GM19351 (cell line): ENCODE data around the gene KCNJ3.

Experiments
- ATAC-seq: cut with Tn5 transposase; IDR thresholded peaks from one replicate; pipeline ENCODE4 v1.9.1; 2021; ENCODE audit warnings: mild to moderate bottlenecking, moderate library complexity; ENCODE audit not compliant: unreplicated experiment

Gene KCNJ3

DNA sequence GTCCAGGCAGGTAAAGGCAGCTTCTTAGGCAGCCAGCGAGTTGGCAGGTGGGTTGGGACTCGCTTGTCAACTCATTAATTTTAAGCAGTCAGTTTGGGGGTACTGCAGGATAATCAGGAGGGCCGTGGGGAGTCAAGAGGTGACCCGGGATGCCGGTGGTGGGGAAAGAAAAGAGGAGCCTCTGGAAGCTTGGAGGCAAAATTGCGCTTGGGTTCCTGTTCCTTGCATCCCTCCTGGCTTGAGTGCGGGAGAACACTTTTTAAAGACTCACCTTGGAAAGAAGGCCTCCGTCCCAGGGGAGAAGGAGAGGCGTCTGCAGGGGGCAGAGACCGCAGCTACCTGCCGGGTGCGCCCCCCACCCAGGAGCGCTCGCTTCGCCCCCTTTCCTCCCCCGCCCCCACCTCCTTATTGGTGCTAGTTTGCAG, at the start of gene KCNJ3:
KCNJ3 (plus strand) TSS at position 400 of the 425 bp plus-strand sequence. CDS start 81 bp downstream, outside the sequence.
- ATAC-seq, result no peak

GRCh38 chr2:154655499-154655898, 43.0 kb upstream of the KCNJ3 start:
- ATAC-seq, result no peak

DNA sequence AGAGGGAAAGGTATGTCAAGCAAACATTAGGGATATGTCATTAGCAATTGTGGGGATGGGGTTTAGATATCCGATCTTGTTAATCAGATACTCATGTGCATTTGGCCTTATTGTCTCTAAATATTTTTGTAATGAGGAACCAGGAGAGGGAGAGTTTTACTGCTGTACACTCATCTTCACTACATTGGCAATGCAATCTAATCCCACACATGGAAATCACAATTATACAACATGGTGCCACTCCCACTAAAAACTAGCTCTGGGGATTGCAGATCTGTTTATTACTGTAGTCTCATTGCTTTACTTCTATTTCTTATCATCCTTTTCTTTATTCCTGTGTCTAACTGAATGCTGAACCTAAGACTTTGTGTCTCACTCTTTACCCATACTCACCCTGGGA, 39.6 kb upstream of the KCNJ3 start:
- ATAC-seq, result no peak

DNA sequence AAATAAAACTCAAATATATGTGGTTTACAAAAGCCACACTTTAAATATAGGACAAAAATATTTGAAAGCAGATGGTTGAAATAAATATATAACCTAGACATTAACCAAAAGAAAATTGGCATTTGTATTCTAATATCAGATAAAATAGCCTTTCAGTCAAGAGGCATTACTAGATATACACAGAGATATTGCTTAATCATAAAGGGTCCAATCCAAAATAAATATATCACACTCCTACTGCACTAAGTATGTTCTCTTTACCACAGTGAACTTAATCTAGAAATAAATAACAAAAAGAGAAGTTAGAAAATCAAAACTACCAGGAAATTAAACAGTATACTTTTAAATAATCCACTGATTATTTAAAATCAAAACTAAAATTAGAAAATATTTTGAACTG, 34.2 kb upstream of the KCNJ3 start:
- no peak for ATAC-seq

DNA sequence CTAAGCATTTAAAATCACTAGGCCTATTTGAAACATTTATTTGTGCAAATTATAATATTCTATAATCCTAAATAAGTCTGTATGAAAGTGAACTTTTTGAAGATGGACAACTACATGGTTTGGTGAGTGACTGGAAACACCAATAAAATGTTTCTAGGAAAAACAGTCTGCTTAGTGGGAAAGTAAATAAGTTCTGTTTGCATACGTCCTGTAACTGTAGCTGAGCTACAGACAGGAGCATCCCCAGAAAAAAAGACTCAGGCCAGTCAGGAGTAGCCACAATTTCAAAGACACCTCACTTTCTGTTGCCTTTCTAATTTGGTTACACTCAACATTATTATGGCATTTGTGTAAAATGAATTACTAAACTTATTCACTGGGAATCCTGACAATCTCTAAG, 28.4 kb upstream of the KCNJ3 start:
- ATAC-seq, result no peak

GRCh38 chr2:154673694-154674093, 24.8 kb upstream of the KCNJ3 start:
- no peak for ATAC-seq

DNA sequence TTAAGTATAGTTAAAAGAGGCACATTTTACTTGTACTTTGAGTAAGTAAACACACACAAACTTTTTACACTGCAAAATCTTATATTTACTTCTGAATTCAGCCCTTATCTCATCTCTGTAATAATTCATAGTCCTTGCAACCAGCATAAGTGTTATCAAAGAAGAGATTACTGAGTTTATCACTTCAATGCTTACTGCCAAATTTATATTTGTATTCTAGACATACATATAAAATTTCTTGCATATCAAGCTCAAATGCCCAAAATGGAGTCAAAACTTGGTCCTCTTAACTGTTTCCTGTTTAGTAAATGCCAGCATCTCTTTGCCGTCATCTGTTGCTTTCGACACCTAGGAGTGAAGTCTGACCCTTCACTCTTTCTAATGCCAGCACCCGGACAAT, 21.1 kb upstream of the KCNJ3 start:
- no peak for ATAC-seq

- ATAC-seq, result no peak
Measured at GRCh38 chr2:154681741-154682140, 16.8 kb upstream of the KCNJ3 start.

- ATAC-seq, result no peak
Measured at GRCh38 chr2:154686162-154686561, 12.3 kb upstream of the KCNJ3 start.

DNA sequence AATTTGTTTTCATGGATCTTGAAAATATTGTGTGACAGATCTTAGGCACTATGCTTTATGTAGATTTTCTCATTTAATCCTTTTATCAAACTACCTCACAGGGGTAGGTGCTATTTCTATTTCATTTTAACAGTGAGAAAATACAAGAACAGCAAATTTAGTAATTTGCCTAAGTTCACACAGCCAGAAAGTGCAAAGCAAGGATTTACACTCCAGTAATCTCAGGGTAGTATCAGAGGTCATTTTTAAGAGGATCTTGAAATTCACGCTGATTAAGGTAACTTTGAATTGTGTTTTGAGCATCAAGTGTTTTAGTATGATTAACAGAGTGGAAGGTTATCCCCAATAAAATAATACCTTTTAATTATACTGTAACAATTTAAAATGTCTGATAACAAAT, 10.1 kb upstream of the KCNJ3 start:
- ATAC-seq, result no peak

DNA sequence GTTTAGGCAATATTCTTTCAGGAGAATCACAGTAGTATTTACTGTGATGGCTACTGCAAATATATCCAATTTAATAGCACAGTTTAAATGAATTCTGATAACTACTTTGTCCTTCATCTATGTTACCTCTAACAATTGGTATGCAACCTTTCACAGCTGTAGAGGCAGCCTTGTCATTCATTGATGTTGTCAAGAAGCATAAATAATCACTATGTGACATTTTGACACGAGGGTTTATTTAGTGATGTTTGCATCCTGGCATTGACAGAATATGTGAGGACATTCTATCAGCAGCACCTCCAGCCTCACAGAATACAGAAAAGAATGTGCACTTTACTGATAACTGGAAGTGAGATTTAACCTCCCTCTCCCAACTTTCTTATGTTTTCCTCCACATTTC, 9.3 kb upstream of the KCNJ3 start:
- ATAC-seq, result no peak

DNA sequence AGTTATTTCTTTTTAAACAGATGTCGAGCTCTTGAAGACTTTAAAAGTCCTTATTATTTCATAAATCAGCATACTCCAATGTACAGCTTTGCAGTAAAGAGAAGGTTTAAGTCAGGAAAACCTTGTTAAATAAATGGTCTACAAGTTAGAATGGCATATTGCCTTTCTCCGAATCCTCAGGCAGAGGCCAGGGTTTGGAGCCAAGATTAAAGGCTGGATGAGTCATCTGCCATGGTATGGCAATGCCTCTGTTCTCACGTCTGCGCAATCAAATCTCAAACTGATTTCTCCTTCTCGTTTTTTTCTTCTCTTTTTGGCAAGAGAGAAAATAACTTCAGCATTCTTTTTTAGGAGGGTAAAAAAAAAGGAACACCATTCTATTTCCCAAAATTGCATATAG, 5.6 kb upstream of the KCNJ3 start:
- no peak for ATAC-seq

DNA sequence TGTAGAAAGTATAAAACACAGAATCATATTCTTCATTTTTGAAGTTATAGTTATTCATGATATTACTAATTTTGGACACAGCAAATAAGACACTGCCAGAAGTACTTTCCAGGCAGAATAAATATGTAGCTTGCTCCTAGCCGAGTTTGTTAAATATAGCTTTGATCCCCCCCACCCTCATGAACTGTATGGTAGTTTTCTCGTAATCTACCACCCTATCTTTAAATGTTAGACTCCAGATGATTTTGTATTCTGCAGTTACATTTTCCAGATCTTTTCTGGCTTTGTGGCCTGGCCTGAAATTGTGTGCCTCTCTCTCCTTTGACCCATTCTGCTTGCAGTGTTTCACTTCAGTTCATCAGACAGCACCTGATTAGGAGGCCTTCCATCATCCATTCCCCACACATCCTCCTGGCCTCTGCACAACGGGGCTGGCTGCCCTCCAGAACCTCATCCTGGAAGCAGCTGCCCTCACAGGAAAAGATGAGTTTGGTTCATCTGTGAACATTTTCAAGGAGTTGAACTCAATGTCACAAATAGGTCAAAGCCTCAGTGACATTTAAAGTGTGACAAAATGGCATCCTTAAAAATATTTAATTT, 4.7 kb upstream of the KCNJ3 start:
- ATAC-seq, result no peak

GRCh38 chr2:154694881-154695280, 3.6 kb upstream of the KCNJ3 start:
- no peak for ATAC-seq

DNA sequence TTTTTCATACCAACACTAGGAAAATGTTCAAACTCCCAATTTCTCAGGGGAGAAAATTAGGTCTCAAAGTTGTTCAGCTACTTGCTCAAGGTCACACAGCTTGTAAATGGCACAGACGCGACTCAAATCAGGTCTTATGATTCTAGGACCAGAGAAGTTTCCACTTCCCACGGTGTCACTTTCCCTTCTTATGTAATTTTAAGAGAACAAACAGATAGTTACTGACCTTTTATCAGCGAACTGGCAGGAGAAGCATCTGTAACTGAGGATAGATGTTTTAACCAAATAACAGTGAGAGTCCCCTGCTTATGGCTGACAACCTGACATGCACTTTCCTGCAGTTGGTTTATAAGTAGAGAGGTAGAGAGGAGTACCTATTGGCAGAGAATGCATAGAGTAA, 2.1 kb upstream of the KCNJ3 start:
- no peak for ATAC-seq

GRCh38 chr2:154696810-154697417, 1.6 kb upstream of the KCNJ3 start:
- ATAC-seq, result no peak

GRCh38 chr2:154697418-154698252, 860 bp upstream of the KCNJ3 start:
- no peak for ATAC-seq

DNA sequence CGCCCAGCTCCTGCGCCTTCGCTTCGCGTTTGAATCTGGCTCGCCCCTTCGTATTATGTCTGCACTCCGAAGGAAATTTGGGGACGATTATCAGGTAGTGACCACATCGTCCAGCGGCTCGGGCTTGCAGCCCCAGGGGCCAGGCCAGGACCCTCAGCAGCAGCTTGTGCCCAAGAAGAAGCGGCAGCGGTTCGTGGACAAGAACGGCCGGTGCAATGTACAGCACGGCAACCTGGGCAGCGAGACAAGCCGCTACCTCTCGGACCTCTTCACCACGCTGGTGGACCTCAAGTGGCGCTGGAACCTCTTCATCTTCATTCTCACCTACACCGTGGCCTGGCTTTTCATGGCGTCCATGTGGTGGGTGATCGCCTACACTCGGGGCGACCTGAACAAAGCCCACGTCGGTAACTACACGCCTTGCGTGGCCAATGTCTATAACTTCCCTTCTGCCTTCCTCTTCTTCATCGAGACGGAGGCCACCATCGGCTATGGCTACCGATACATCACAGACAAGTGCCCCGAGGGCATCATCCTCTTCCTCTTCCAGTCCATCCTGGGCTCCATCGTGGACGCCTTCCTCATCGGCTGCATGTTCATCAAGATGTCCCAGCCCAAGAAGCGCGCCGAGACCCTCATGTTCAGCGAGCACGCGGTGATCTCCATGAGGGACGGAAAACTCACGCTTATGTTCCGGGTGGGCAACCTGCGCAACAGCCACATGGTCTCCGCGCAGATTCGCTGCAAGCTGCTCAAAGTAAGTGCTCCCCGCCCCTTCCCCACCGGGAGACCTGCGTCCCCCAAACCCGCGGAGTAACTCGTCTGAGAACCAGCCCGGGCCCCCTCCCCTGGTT, 453 bp downstream of the KCNJ3 start:
- ATAC-seq, result no peak

DNA sequence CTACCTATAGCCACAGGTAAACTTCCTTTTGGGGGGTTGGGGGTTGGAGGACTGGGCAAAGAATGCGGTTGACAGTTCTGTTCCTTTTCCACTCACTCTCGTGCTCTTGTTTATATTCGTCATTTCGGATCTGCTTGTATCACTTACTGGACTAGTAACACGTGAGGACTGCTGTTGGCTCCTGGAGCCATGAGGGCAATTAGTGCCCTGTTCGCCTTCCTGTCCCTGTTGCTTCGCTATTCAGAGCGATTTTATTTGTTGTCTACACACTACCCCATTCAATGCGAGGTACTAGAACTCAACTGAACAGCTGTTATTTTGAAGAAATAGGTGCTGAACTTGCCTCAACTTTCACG, 1.1 kb downstream of the KCNJ3 start:
- no peak for ATAC-seq

DNA sequence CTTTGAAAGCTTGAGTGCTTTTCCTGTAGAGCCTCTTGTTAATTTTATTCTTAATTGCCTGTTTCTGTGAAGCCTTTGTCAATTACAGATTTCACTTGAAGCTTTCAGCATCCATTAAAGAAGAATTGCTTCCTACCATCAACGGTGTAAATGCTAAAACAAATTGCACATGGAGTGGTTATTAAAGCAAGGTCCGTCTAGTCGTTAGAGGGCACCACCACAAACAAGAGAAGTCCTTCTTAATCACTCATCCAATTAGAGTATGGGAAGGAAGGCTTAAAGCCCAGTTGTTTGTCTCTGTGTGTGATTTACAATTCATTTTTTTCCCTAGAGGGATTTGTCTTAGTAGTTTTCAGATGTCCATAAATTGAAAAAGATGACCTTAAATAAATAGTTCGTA, 1.6 kb downstream of the KCNJ3 start:
- ATAC-seq, result no peak

DNA sequence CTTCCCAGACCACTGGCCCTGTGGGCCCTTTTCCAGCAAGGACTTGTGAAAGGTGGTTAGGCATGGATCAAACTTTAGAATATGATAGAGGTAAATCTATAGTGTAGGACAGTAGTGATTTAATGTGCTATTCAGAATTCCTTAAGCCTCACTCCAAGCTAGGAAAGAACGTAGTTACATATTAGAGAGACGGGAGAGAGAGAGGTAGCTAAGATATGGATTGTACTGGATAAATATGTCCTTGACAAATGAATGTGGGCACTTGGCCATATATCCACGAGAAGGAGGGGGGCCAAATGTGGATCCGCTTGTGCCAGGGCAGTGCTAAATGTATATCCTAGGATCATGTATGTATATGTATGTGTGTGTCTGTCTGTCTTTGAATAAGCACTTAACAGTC, 6.5 kb downstream of the KCNJ3 start:
- ATAC-seq, result no peak
